ENCODE data around the gene SUGCT.

DNA sequence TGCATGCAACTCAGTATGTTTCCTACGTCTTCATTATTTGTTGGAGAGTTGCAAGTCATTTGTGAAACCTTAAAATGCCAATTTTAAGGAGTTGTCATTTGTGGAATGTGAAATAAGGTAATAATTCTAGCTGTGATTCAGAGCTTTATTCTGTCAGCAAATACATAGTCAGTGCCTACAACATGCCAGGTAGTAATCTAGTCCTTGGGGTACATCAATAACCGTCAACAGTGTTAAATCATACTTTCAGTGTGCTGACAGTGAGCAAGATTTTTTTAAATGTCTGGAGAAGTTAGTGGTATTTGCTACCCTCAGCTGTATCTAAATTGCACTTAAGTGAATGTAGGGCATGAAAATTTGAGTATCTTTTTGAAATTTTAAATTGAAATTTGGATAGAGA lies 37.1 kb upstream of the SUGCT start:
- TF ChIP-seq ZNF274 (IDR thresholded peaks at IDR 0.05; ENCODE audit: low read depth, low read length) (no peak), YY1 (IDR thresholded peaks at IDR 0.05; ENCODE audit: insufficient read depth, insufficient read length) (no peak)
